ENCODE data around the gene CTF1.

The CTF1 gene

DNA sequence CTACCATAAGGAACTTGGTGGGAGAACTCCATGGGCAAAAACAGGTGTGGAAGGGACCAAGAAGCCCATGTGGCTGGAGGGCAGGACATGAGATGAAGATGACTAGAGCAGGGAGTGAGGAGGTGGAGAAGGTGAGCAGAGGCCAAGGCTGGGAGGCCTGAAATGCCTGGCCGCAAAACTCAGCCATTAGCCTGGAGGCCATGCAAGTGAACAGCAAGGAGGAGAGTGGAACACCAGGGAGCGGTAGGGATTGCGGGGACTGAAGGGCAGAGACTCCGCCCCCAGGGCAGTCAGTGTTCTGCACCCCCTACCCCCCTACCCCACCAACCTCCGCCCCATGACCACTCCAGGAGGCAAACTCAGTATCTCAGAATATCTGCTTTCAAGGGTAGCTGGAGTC is 19.5 kb upstream of the CTF1 start:
- no peaks in the 10 kb centered on the region for H3F3A ChIP-seq (ENCODE audit: control insufficient read depth, insufficient read depth)
- peaks cover 11% of the 10 kb centered on the region for H3K36me3 ChIP-seq (ENCODE audit: control insufficient read depth, low read length)
- no peaks in the 10 kb centered on the region for H3K9me2 ChIP-seq (replicated peaks; ENCODE audit: control insufficient read depth, low read length)
- H3K27ac ChIP-seq (ENCODE audit: low read depth, low read length): peak overlapping the region; percentile 54
- no peaks in the 10 kb centered on the region for H4K20me1 ChIP-seq (ENCODE audit: control insufficient read depth, insufficient read depth, low read depth, low read length)
- H3K27me3 ChIP-seq (ENCODE audit: control insufficient read depth, low read length): no peaks in the 10 kb centered on the region
- TF ChIP-seq, protein P1, sequence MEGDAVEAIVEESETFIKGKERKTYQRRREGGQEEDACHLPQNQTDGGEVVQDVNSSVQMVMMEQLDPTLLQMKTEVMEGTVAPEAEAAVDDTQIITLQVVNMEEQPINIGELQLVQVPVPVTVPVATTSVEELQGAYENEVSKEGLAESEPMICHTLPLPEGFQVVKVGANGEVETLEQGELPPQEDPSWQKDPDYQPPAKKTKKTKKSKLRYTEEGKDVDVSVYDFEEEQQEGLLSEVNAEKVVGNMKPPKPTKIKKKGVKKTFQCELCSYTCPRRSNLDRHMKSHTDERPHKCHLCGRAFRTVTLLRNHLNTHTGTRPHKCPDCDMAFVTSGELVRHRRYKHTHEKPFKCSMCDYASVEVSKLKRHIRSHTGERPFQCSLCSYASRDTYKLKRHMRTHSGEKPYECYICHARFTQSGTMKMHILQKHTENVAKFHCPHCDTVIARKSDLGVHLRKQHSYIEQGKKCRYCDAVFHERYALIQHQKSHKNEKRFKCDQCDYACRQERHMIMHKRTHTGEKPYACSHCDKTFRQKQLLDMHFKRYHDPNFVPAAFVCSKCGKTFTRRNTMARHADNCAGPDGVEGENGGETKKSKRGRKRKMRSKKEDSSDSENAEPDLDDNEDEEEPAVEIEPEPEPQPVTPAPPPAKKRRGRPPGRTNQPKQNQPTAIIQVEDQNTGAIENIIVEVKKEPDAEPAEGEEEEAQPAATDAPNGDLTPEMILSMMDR (IDR thresholded peaks at IDR 0.05; ENCODE audit: low read depth, low read length, poor library complexity, severe bottlenecking): no peak
- no peak for TF ChIP-seq EZH2phosphoT487 (IDR thresholded peaks at IDR 0.05; ENCODE audit: borderline replicate concordance, low read length)
- no peaks in the 10 kb centered on the region for H3K9me3 ChIP-seq (ENCODE audit: control insufficient read depth, insufficient read depth, low read length)
- peaks cover 30% of the 10 kb centered on the region for H3K79me2 ChIP-seq (ENCODE audit: control insufficient read depth, low read length)
- H3K4me1 ChIP-seq (ENCODE audit: control insufficient read depth, low read length): peaks cover 28% of the 10 kb centered on the region
- H3K4me2 ChIP-seq (ENCODE audit: low read length): peak overlapping the region; percentile 82
- H3K4me3 ChIP-seq (ENCODE audit: low read length): peak overlapping the region; percentile 93

DNA sequence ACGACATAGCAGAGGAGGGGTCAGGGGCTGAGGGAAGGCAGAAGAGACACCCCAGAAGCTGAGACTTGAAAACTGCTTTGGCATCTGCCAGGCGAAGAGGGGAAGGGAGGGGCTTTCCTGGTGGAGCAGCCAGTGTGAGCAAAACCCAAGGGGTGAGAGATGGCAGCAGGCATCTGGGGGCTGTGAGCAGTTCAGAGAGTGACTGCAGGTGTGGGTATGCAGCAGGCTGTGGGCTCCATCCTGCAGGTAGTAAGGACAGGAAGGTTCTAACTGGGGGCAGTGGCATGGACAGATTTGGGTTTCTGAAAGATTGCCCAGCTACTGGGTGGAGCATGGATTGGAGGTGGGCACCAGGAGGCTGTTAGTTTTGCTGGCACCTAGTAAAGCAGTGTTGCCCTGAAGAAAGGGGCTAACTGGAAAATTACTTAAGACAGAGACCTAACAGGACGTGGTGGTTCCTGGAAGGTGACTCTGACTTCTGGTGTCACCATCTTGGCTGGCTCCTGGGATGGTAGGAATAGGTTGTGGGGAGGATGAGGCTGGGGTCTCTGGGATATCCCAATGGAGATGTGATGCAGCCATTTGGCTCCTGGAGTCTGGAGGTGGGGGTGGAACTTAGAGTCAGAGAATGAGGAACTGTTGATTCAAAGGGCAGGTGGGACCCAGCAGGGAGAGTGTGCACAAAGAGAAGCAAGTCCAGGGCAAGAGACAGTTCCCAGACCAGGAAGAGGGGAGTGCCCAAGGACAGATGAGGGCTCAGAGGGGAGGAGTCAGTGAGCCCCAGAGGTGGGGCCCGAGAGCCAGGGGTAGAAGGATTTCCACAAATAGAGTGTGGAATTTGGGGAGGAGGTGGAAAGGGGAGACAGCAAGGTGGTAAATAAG is 13.7 kb upstream of the CTF1 start:
- H3K79me2 ChIP-seq (ENCODE audit: control insufficient read depth, low read length): no peaks in the 10 kb centered on the region
- H3K27me3 ChIP-seq (ENCODE audit: control insufficient read depth, low read length): no peaks in the 10 kb centered on the region
- H3K4me1 ChIP-seq (ENCODE audit: control insufficient read depth, low read length): peaks cover 7% of the 10 kb centered on the region
- TF ChIP-seq, protein P1 (IDR thresholded peaks at IDR 0.05; ENCODE audit: low read depth, low read length, poor library complexity, severe bottlenecking): no peak
- no peak for TF ChIP-seq EZH2phosphoT487 (IDR thresholded peaks at IDR 0.05; ENCODE audit: borderline replicate concordance, low read length)
- peaks cover 8% of the 10 kb centered on the region for H3K36me3 ChIP-seq (ENCODE audit: control insufficient read depth, low read length)
- no peaks in the 10 kb centered on the region for H4K20me1 ChIP-seq (ENCODE audit: control insufficient read depth, insufficient read depth, low read depth, low read length)
- H3K4me3 ChIP-seq (ENCODE audit: low read length): no peak overlapping the region
- H3K27ac ChIP-seq (ENCODE audit: low read depth, low read length): no peak overlapping the region
- no peaks in the 10 kb centered on the region for H3K9me3 ChIP-seq (ENCODE audit: control insufficient read depth, insufficient read depth, low read length)
- no peak overlapping the region for H3K4me2 ChIP-seq (ENCODE audit: low read length)
- H3F3A ChIP-seq (ENCODE audit: control insufficient read depth, insufficient read depth): no peaks in the 10 kb centered on the region
- H3K9me2 ChIP-seq (replicated peaks; ENCODE audit: control insufficient read depth, low read length): no peaks in the 10 kb centered on the region

DNA sequence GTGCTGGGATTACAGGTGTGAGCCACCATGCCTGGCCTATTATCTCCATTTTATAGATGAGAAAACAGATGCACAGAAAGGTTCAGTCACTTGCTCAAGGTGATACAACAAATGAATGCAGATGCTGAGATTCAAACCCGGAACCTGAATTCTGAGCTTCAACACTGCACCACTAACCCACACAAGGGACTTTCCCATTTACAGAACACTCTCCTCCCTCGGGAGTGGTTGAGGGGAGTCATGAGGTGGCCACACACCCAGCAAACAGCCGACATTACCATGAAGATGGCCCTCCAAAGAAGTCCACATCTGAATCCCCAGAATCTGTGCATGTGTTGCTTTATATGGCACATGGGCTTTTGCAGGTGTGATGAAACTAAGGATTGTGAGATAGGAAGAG is 11.7 kb upstream of the CTF1 start:
- Histone ChIP-seq H3K4me1 (ENCODE audit: control insufficient read depth, low read length) (peaks cover 7% of the 10 kb centered on the region), H3K27me3 (ENCODE audit: control insufficient read depth, low read length) (no peaks in the 10 kb centered on the region), H3K9me3 (ENCODE audit: control insufficient read depth, insufficient read depth, low read length) (no peaks in the 10 kb centered on the region), H3K27ac (ENCODE audit: low read depth, low read length) (no peak overlapping the region), H3F3A (ENCODE audit: control insufficient read depth, insufficient read depth) (no peaks in the 10 kb centered on the region), H3K9me2 (replicated peaks; ENCODE audit: control insufficient read depth, low read length) (no peaks in the 10 kb centered on the region), H4K20me1 (ENCODE audit: control insufficient read depth, insufficient read depth, low read depth, low read length) (no peaks in the 10 kb centered on the region), H3K4me2 (ENCODE audit: low read length) (no peak overlapping the region), H3K36me3 (ENCODE audit: control insufficient read depth, low read length) (peaks cover 20% of the 10 kb centered on the region), H3K79me2 (ENCODE audit: control insufficient read depth, low read length) (no peaks in the 10 kb centered on the region), H3K4me3 (ENCODE audit: low read length) (no peak overlapping the region)
- TF ChIP-seq EZH2phosphoT487 (IDR thresholded peaks at IDR 0.05; ENCODE audit: borderline replicate concordance, low read length): no peak
- TF ChIP-seq, protein P1 (IDR thresholded peaks at IDR 0.05; ENCODE audit: low read depth, low read length, poor library complexity, severe bottlenecking): no peak

Data from DOHH2 (cell line).